ENCODE measurements around the gene ATP5IF1.

ATP5IF1 gene

GRCh38 chr1:28279721-28280120 is 43.8 kb downstream of the ATP5IF1 start:
- Histone ChIP-seq H3K27me3 (ENCODE audit: control insufficient read depth, insufficient read depth, low read length) (no peaks in the 10 kb centered on the region), H3K4me1 (ENCODE audit: control insufficient read depth, insufficient read depth, low read length) (no peaks in the 10 kb centered on the region), H3K9ac (ENCODE audit: low read length) (no peak overlapping the region), H3K9me3 (ENCODE audit: control insufficient read depth, low read length) (no peaks in the 10 kb centered on the region), H3K4me3 (ENCODE audit: low read length) (no peak overlapping the region), H3K36me3 (ENCODE audit: control insufficient read depth, insufficient read depth, low read length) (peaks cover 5% of the 10 kb centered on the region)

GRCh38 chr1:28280501-28280900 is 44.6 kb downstream of the ATP5IF1 start:
- Histone ChIP-seq H3K4me1 (ENCODE audit: control insufficient read depth, insufficient read depth, low read length) (no peaks in the 10 kb centered on the region), H3K9ac (ENCODE audit: low read length) (no peak overlapping the region), H3K27me3 (ENCODE audit: control insufficient read depth, insufficient read depth, low read length) (no peaks in the 10 kb centered on the region), H3K9me3 (ENCODE audit: control insufficient read depth, low read length) (no peaks in the 10 kb centered on the region), H3K36me3 (ENCODE audit: control insufficient read depth, insufficient read depth, low read length) (peaks cover 4% of the 10 kb centered on the region), H3K4me3 (ENCODE audit: low read length) (no peak overlapping the region)

- Histone ChIP-seq H3K4me1 (ENCODE audit: control insufficient read depth, insufficient read depth, low read length) (no peaks in the 10 kb centered on the region), H3K36me3 (ENCODE audit: control insufficient read depth, insufficient read depth, low read length) (peaks cover 4% of the 10 kb centered on the region), H3K9me3 (ENCODE audit: control insufficient read depth, low read length) (no peaks in the 10 kb centered on the region), H3K9ac (ENCODE audit: low read length) (no peak overlapping the region), H3K4me3 (ENCODE audit: low read length) (no peak overlapping the region), H3K27me3 (ENCODE audit: control insufficient read depth, insufficient read depth, low read length) (no peaks in the 10 kb centered on the region)
Measured at GRCh38 chr1:28280977-28281381, 45.1 kb downstream of the ATP5IF1 start.

- no peaks in the 10 kb centered on the region for H3K9me3 ChIP-seq (ENCODE audit: control insufficient read depth, low read length)
- peaks cover 4% of the 10 kb centered on the region for H3K36me3 ChIP-seq (ENCODE audit: control insufficient read depth, insufficient read depth, low read length)
- no peaks in the 10 kb centered on the region for H3K4me1 ChIP-seq (ENCODE audit: control insufficient read depth, insufficient read depth, low read length)
- H3K27me3 ChIP-seq (ENCODE audit: control insufficient read depth, insufficient read depth, low read length): no peaks in the 10 kb centered on the region
- no peak overlapping the region for H3K4me3 ChIP-seq (ENCODE audit: low read length)
- no peak overlapping the region for H3K9ac ChIP-seq (ENCODE audit: low read length)
Measured at GRCh38 chr1:28281608-28282425, 45.9 kb downstream of the ATP5IF1 start.

GRCh38 chr1:28282426-28283407 is 46.8 kb downstream of the ATP5IF1 start:
- Histone ChIP-seq H3K9ac (ENCODE audit: low read length) (no peak overlapping the region), H3K27me3 (ENCODE audit: control insufficient read depth, insufficient read depth, low read length) (no peaks in the 10 kb centered on the region), H3K9me3 (ENCODE audit: control insufficient read depth, low read length) (no peaks in the 10 kb centered on the region), H3K4me3 (ENCODE audit: low read length) (no peak overlapping the region), H3K36me3 (ENCODE audit: control insufficient read depth, insufficient read depth, low read length) (peaks cover 4% of the 10 kb centered on the region), H3K4me1 (ENCODE audit: control insufficient read depth, insufficient read depth, low read length) (no peaks in the 10 kb centered on the region)

GRCh38 chr1:28286111-28286510 is 50.2 kb downstream of the ATP5IF1 start:
- no peak overlapping the region for H3K4me3 ChIP-seq (ENCODE audit: low read length)
- no peak overlapping the region for H3K9ac ChIP-seq (ENCODE audit: low read length)
- no peaks in the 10 kb centered on the region for H3K27me3 ChIP-seq (ENCODE audit: control insufficient read depth, insufficient read depth, low read length)

More at GRCh38 chr1:28286111-28286510, 50.2 kb downstream of the ATP5IF1 start:
- H3K36me3 ChIP-seq (ENCODE audit: control insufficient read depth, insufficient read depth, low read length): peaks cover under 1% of the 10 kb centered on the region
- no peaks in the 10 kb centered on the region for H3K9me3 ChIP-seq (ENCODE audit: control insufficient read depth, low read length)
- H3K4me1 ChIP-seq (ENCODE audit: control insufficient read depth, insufficient read depth, low read length): peaks cover 5% of the 10 kb centered on the region

Measured in mucosa of stomach (tissue), 1 donor.